DMS 273 (cell line): Measurements from ENCODE around the gene KCNMB3.
A peak's percentile ranks its signal among the peaks of the same experiment; 100 is the strongest.
"Not testable (repeated sequence)": the region's sequence is repeated elsewhere in the genome, so short reads cannot be mapped to it uniquely, and the experiment has no call there.

Source experiments
- DNase-seq: peaks from one replicate; lab custom pipeline; 2025; ENCODE audit not compliant: unreplicated experiment; lab: John Stamatoyannopoulos, UW

The KCNMB3 gene

GRCh38 chr3:179265092-179265491 lies 14.2 kb upstream of the KCNMB3 start:
- no peak for DNase-seq

GRCh38 chr3:179264449-179264848 lies 13.5 kb upstream of the KCNMB3 start:
- no peak for DNase-seq

- DNase-seq: no peak
Measured at GRCh38 chr3:179263134-179263533, 12.2 kb upstream of the KCNMB3 start.

- DNase-seq: peak; percentile 92
Measured at GRCh38 chr3:179260949-179261765, 10.2 kb upstream of the KCNMB3 start.

GRCh38 chr3:179259959-179260756 lies 9.2 kb upstream of the KCNMB3 start:
- DNase-seq: not testable (repeated sequence)

- DNase-seq: no peak
Measured at GRCh38 chr3:179258820-179259219, 7.9 kb upstream of the KCNMB3 start.

- not testable (repeated sequence) for DNase-seq
Measured at GRCh38 chr3:179257742-179258141, 6.8 kb upstream of the KCNMB3 start.

- DNase-seq: no peak
Measured at GRCh38 chr3:179256813-179257212, 5.9 kb upstream of the KCNMB3 start.

- no peak for DNase-seq
Measured at GRCh38 chr3:179247289-179248015, 3.5 kb downstream of the KCNMB3 start.

GRCh38 chr3:179244878-179245277 lies 6.0 kb downstream of the KCNMB3 start:
- no peak for DNase-seq

- not testable (repeated sequence) for DNase-seq
Measured at GRCh38 chr3:179242859-179243258, 8.1 kb downstream of the KCNMB3 start.

GRCh38 chr3:179240299-179240698 lies 10.6 kb downstream of the KCNMB3 start:
- not testable (repeated sequence) for DNase-seq

GRCh38 chr3:179236669-179237301 lies 14.1 kb downstream of the KCNMB3 start:
- no peak for DNase-seq

- DNase-seq: no peak
Measured at GRCh38 chr3:179234199-179234598, 16.7 kb downstream of the KCNMB3 start.

- DNase-seq: no peak
Measured at GRCh38 chr3:179233043-179233442, 17.9 kb downstream of the KCNMB3 start.

GRCh38 chr3:179229177-179229576 lies 21.7 kb downstream of the KCNMB3 start:
- DNase-seq: no peak

- DNase-seq: no peak
Measured at GRCh38 chr3:179227349-179227748, 23.6 kb downstream of the KCNMB3 start.

GRCh38 chr3:179224584-179224983 lies 26.3 kb downstream of the KCNMB3 start:
- no peak for DNase-seq

GRCh38 chr3:179223548-179223947 lies 27.4 kb downstream of the KCNMB3 start:
- DNase-seq: no peak

- not testable (repeated sequence) for DNase-seq
Measured at GRCh38 chr3:179218213-179218612, 32.7 kb downstream of the KCNMB3 start.

- DNase-seq: not testable (repeated sequence)
Measured at GRCh38 chr3:179215550-179215949, 35.4 kb downstream of the KCNMB3 start.
